ENCODE data around the gene RAC2. TPM values are rescaled to one million over a fixed set of nuclear protein-coding genes. Genes with fewer than 3 reads are reported as not detected.

The RAC2 gene
- total RNA-seq, 1 donor from 2014 or later: 5.1 TPM

GRCh38 chr22:37226514-37226913 is 17.6 kb downstream of the RAC2 start:
- DNase-seq (no peak), ATAC-seq (no peak)
- intact Hi-C loops (cut with micrococcal nuclease): no loop called here

- DNase-seq (no peak), ATAC-seq (no peak)
- intact Hi-C loops (cut with micrococcal nuclease): no loop called here
Observed at GRCh38 chr22:37226087-37226486, 18.0 kb downstream of the RAC2 start.

- DNase-seq (no peak), ATAC-seq (no peak)
- intact Hi-C loops (cut with micrococcal nuclease): no loop called here
Observed at GRCh38 chr22:37225481-37225880, 18.6 kb downstream of the RAC2 start.

- intact Hi-C loops (cut with micrococcal nuclease): no loop called here
- no peak for ATAC-seq
- DNase-seq: no peak
Observed at GRCh38 chr22:37224757-37225420, 19.2 kb downstream of the RAC2 start.

GRCh38 chr22:37223965-37224551 is 20.0 kb downstream of the RAC2 start:
- ATAC-seq (no peak), DNase-seq (no peak)
- intact Hi-C loops (cut with micrococcal nuclease): no loop called here

GRCh38 chr22:37222440-37222971 is 21.6 kb downstream of the RAC2 start:
- no peak for ATAC-seq
- intact Hi-C loops (cut with micrococcal nuclease): no loop called here

GRCh38 chr22:37221424-37222333 is 22.4 kb downstream of the RAC2 start:
- intact Hi-C loops (cut with micrococcal nuclease): no loop called here
- DNase-seq (no peak), ATAC-seq (no peak)

More at GRCh38 chr22:37222440-37222971, 21.6 kb downstream of the RAC2 start:
- no peak for DNase-seq

GRCh38 chr22:37220543-37220981 is 23.5 kb downstream of the RAC2 start:
- DNase-seq: no peak
- intact Hi-C loops (cut with micrococcal nuclease): no loop called here
- no peak for ATAC-seq

GRCh38 chr22:37219533-37219932 is 24.5 kb downstream of the RAC2 start:
- ATAC-seq: no peak
- DNase-seq: no peak
- intact Hi-C loops (cut with micrococcal nuclease): no loop called here

- DNase-seq (no peak), ATAC-seq (no peak)
- intact Hi-C loops (cut with micrococcal nuclease): no loop called here
Observed at GRCh38 chr22:37218771-37219411, 25.2 kb downstream of the RAC2 start.

GRCh38 chr22:37218399-37218770 is 25.7 kb downstream of the RAC2 start:
- intact Hi-C loops (cut with micrococcal nuclease): no loop called here
- no peak for DNase-seq

GRCh38 chr22:37215890-37216289 is 28.2 kb downstream of the RAC2 start:
- intact Hi-C loops (cut with micrococcal nuclease): no loop called here
- ATAC-seq: no peak
- DNase-seq: no peak

More at GRCh38 chr22:37218399-37218770, 25.7 kb downstream of the RAC2 start:
- no peak for ATAC-seq

GRCh38 chr22:37214731-37215030 is 29.4 kb downstream of the RAC2 start:
- no peak for DNase-seq
- ATAC-seq: no peak
- intact Hi-C loops (cut with micrococcal nuclease): no loop called here

GRCh38 chr22:37213941-37214730 is 29.9 kb downstream of the RAC2 start:
- intact Hi-C loops (cut with micrococcal nuclease): no loop called here
- DNase-seq (no peak), ATAC-seq (no peak)

GRCh38 chr22:37213218-37213855 is 30.7 kb downstream of the RAC2 start:
- DNase-seq (no peak), ATAC-seq (no peak)
- intact Hi-C loops (cut with micrococcal nuclease): no loop called here

GRCh38 chr22:37212174-37212906 is 31.7 kb downstream of the RAC2 start, which contains the start of gene SSTR3:
SSTR3 (minus strand) TSS chr22:37212477; CDS start chr22:37207803, 4,674 bp downstream.
- intact Hi-C loops (cut with micrococcal nuclease): no loop called here
- no peak for DNase-seq
- ATAC-seq: peak; percentile 33

GRCh38 chr22:37211866-37212173 is 32.2 kb downstream of the RAC2 start:
- intact Hi-C loops (cut with micrococcal nuclease): no loop called here
- DNase-seq: no peak
- ATAC-seq: no peak

Measured in left ventricle myocardium superior (tissue), 1 donor.